GM12878 (cell line): ENCODE results near the gene LRRC74B.
"Not testable (repeated sequence)": the region's sequence is repeated elsewhere in the genome, so short reads cannot be mapped to it uniquely, and the experiment has no call there.

Experiments used
- TF ChIP-seq, protein P1 (sequence below): IDR thresholded peaks from 2 replicates; pipeline ENCODE4 v1.6.1; 2011; ENCODE audit warnings: low read depth, low read length, improper control_type of control experiment, borderline replicate concordance
- TF ChIP-seq, protein P2 (sequence below), 3 experiments: IDR thresholded peaks in 2 of 3; conservative IDR thresholded peaks in 1 of 3; 2 replicates each; pipeline ENCODE4 v1.5.1; 2011; ENCODE audit warnings: low read depth in 3 of 3, low read length in 3 of 3, mild to moderate bottlenecking in 3 of 3, control low read depth in 2 of 3, moderate library complexity in 2 of 3, inconsistent platforms in 1 of 3, mixed read lengths in 1 of 3; ENCODE audit not compliant: control insufficient read depth in 2 of 3, insufficient read depth in 1 of 3; ENCODE audit errors: extremely low read depth in 1 of 3

DNA sequence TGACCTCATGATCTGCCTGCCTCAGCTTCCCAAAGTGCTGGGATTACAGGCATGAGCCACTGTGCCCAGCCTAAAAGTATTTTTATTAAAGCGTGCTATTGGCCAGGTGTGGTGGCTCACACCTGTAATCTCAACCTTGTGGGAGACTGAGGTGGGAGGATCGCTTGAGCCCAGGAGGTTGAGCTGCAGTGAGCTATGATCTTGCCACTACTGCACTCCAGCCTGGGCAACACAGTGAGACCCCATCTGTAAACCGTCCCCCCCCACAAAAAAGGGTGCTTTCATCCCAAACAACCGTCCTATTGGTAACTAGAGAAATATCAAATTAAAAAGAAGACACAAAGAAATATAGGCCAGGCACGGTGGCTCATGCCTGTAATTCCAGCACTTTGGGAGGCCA is 6.6 kb upstream of the LRRC74B start:
- TF ChIP-seq, protein P1, sequence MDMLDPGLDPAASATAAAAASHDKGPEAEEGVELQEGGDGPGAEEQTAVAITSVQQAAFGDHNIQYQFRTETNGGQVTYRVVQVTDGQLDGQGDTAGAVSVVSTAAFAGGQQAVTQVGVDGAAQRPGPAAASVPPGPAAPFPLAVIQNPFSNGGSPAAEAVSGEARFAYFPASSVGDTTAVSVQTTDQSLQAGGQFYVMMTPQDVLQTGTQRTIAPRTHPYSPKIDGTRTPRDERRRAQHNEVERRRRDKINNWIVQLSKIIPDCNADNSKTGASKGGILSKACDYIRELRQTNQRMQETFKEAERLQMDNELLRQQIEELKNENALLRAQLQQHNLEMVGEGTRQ = not testable (repeated sequence)
- TF ChIP-seq, protein P2, sequence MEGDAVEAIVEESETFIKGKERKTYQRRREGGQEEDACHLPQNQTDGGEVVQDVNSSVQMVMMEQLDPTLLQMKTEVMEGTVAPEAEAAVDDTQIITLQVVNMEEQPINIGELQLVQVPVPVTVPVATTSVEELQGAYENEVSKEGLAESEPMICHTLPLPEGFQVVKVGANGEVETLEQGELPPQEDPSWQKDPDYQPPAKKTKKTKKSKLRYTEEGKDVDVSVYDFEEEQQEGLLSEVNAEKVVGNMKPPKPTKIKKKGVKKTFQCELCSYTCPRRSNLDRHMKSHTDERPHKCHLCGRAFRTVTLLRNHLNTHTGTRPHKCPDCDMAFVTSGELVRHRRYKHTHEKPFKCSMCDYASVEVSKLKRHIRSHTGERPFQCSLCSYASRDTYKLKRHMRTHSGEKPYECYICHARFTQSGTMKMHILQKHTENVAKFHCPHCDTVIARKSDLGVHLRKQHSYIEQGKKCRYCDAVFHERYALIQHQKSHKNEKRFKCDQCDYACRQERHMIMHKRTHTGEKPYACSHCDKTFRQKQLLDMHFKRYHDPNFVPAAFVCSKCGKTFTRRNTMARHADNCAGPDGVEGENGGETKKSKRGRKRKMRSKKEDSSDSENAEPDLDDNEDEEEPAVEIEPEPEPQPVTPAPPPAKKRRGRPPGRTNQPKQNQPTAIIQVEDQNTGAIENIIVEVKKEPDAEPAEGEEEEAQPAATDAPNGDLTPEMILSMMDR (IDR thresholded peaks at IDR 0.05 in 2 of 3, conservative IDR thresholded peaks at IDR 0.05 in 1 of 3; ENCODE audit: control insufficient read depth in 2 of 3, extremely low read depth in 1 of 3, insufficient read depth in 1 of 3, low read depth in 3 of 3, low read length in 3 of 3) = not testable (repeated sequence)
